Measurements from ENCODE around the gene AP3S2. TPM values are rescaled to one million over a fixed set of nuclear protein-coding genes. Genes with fewer than 3 reads are reported as not detected.

Gene AP3S2
- total and polyA plus RNA-seq, 2 of the 8 experiments (the other 6 are each of a cell fraction or from before 2014, with no cell fraction given) = 19.2 to 45.4 TPM

GRCh38 chr15:89803941-89804800, 89.6 kb downstream of the AP3S2 start (continued):
- TF ChIP-seq CREB1 (IDR thresholded peaks at IDR 0.05) (no peak), CBX5 (IDR thresholded peaks at IDR 0.05; ENCODE audit: low read depth, low read length) (no peak), PHF8 (conservative IDR thresholded peaks at IDR 0.05; ENCODE audit: low read depth, low read length) (no peak), SIX5 (IDR thresholded peaks at IDR 0.05; ENCODE audit: low read depth, low read length) (no peak), HDAC2 (IDR thresholded peaks at IDR 0.05; ENCODE audit: borderline replicate concordance in 1 of 2, low read depth in 2 of 2, low read length in 2 of 2) (no peak)
